Prostate gland (tissue), 2 donors: ENCODE results near the gene BAZ1B.

ENCODE experiments used
- POLR2A ChIP-seq: fragments of 450-650 bp; IDR thresholded peaks from one replicate; pipeline ENCODE4 v1.6.1; 2016; ENCODE audit warnings: antibody characterized with exemption, mild to moderate bottlenecking
- POLR2AphosphoS5 ChIP-seq: sonication (generic); formaldehyde crosslinking; IDR thresholded peaks from one replicate; pipeline ENCODE4 v1.6.1; 2017; ENCODE audit warnings: antibody characterized with exemption
- TF ChIP-seq, protein P1 (sequence below), 4 experiments: fragments of 200-600 bp in 2 of 4; fragments of 450-650 bp in 2 of 4; sonication (generic) in 2 of 4; IDR thresholded peaks; 1 replicate in 3 of 4; 2 replicates in 1 of 4; pipeline ENCODE4 v1.5.1; 2016 to 2019; ENCODE audit warnings: antibody characterized with exemption in 4 of 4, mild to moderate bottlenecking in 2 of 4, moderate library complexity in 2 of 4

DNA sequence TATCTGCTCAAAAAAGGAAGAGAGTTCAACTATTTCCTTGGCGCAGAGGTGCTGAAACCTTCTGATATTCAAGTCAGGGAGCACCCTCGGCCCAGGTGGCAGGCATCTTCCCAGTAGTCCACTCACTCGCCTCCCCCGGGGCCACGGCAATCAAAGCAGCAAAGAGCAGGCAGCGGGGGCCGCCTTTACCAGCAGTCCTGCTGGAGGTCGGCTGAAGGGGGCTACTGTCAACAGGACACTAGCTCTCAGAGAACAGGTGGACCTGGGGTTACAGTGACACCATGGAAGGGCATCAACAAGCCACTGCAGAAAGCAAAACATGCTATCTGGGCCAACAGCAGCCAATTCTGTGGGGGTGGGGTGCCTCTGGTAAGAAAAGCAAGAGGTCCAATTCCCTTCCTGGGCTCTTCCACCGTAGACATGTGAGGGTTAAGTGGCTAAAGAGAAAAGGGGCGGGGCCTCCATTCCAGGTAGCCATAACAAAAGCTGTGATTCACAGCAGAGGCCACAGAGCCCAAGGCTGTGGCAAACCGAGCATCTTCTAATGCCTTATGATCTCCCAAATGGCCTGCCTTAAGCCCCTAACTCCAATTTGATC lies 79.1 kb downstream of the BAZ1B start:
- TF ChIP-seq POLR2A (no peak), POLR2AphosphoS5 (no peak)
- TF ChIP-seq, protein P1, sequence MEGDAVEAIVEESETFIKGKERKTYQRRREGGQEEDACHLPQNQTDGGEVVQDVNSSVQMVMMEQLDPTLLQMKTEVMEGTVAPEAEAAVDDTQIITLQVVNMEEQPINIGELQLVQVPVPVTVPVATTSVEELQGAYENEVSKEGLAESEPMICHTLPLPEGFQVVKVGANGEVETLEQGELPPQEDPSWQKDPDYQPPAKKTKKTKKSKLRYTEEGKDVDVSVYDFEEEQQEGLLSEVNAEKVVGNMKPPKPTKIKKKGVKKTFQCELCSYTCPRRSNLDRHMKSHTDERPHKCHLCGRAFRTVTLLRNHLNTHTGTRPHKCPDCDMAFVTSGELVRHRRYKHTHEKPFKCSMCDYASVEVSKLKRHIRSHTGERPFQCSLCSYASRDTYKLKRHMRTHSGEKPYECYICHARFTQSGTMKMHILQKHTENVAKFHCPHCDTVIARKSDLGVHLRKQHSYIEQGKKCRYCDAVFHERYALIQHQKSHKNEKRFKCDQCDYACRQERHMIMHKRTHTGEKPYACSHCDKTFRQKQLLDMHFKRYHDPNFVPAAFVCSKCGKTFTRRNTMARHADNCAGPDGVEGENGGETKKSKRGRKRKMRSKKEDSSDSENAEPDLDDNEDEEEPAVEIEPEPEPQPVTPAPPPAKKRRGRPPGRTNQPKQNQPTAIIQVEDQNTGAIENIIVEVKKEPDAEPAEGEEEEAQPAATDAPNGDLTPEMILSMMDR (IDR thresholded peaks at IDR 0.05), result no peak
